Heart left ventricle (tissue), 13 donors: ENCODE measurements around the gene RIMS1.

Experiments
- CTCF ChIP-seq, 12 donors: fragments of 200-600 bp; sonication (generic) in 4 of 12; IDR thresholded peaks; one replicate each; pipeline versions ENCODE4 v1.5.0 to v1.8.0; 2018 to 2022; ENCODE audit warnings: antibody characterized with exemption in 12 of 12, mild to moderate bottlenecking in 5 of 12
- POLR2A ChIP-seq, 2 donors: fragments of 450-650 bp; IDR thresholded peaks; one replicate each; pipeline ENCODE4 v1.6.1; 2017; ENCODE audit warnings: antibody characterized with exemption in 2 of 2, mild to moderate bottlenecking in 2 of 2, moderate library complexity in 2 of 2
- donor health status: ischemic (EF 13 %, LVEDD 7.1; RV severe dilation, severe dysfunction).
- donor health status: DM: no; HTN: yes; CAD: no.
- donor health status: DM: no; HTN: no; CAD: no.
- donor health status: ischemic (EF 25% LVEDD 6.9; RV normal size, moderate dysfunction).
- donor health status: ischemic (EF 25% LVEDD 5.7; RV mildly dilated, moderate dysfunction).
- donor health status: ischemic (EF 35%, LVEDD 5.7; RV mildly dilated, moderate dysfunction).
- donor health status: nonischemic (EF 11% LVEDD 7.7; RV severe dilation, severe dysfunction).
- donor health status: DM: yes; HTN: yes; CAD: no.
- donor health status: PGD.
- donor health status: ischemic (EF 29% LVEDD 5.4; RV normal size, mild dysfunction).
- donor health status: nonischemic (EF 23%, LVEDD 6.1; RV moderate dilation, normal function).

DNA sequence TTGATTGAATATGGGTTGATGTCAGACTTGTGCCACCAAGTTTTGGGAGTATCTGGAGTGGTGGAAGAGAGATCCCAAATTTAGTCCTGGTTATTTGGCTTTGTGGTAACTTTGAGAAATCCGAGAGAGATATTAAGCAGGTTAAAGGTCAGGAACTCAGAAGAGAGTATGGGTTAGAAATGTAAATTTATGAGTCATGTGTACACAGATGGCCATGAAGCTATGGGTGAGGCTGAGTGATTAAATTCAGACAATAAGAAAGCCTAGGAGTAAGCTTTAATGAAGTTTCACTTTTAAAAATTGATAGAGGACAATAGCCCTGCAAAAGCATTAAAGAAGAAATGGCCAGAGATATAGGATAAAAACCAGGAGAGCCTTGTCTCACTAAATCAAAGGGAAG, 14.3 kb downstream of the RIMS1 start:
- TF ChIP-seq CTCF (IDR thresholded peaks at IDR 0.05) (no peak), POLR2A (IDR thresholded peaks at IDR 0.05) (no peak)
